GM12873 (cell line): ENCODE results near the gene TNFRSF14.

ENCODE experiments used
- CTCF ChIP-seq: IDR thresholded peaks from 2 replicates; pipeline ENCODE4 v1.5.1; 2012; ENCODE audit warnings: low read depth, mild to moderate bottlenecking, moderate library complexity, low read length, control low read depth; ENCODE audit not compliant: insufficient read depth; ENCODE audit errors: missing control alignments

TNFRSF14 gene

GRCh38 chr1:2545754-2546514 lies 10.2 kb upstream of the TNFRSF14 start:
- no peak for TF ChIP-seq CTCF

GRCh38 chr1:2546515-2547209 lies 9.5 kb upstream of the TNFRSF14 start:
- no peak for TF ChIP-seq CTCF

- no peak for TF ChIP-seq CTCF
Measured at GRCh38 chr1:2547210-2548067, 8.7 kb upstream of the TNFRSF14 start.

DNA sequence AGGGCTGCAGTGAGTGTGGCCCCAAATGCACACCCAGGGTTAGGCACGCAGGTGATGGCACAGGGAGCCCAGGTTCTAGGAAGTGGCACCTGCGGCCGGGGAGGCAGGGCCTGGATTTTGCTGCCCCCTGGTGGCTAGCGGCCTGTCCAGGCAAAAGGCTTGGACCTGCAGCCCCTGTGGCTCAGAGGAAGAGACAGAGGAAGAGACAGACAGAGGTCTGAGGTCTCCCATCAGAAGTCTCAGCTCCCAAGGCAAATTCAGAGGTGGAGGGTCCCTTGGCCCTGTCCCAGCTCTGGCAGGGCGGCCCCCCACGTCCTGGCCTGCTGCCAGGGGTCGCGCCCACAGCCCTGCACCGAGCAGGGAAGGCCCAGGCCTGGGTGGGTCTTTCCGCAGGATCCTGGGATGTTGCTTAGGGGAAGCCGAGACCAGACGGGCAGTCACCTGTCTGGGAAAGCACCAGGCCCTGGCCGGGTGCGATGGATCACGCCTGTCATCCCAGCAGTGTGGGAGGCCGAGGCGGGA lies 8.0 kb upstream of the TNFRSF14 start:
- peak; percentile 93 for TF ChIP-seq CTCF

DNA sequence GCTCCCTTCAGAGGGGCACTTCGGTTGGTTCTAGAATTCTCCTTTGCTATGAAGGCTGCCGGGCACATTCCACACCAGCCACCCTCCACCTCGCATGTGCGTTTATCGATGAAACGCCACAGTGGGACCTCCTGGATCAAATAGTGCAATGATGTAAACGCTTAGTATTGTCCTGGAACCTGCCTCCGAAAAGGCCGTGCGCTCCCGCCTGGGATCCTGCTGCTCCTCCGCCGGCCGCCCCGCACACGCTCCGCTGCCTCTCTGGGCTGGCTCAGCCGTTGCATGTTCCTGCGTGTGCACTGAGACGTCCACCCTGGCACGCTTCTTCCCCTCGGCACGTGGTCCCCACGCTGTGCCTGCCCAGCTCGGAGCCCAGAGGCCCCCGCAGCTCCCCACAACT lies 4.0 kb upstream of the TNFRSF14 start:
- TF ChIP-seq CTCF: no peak

DNA sequence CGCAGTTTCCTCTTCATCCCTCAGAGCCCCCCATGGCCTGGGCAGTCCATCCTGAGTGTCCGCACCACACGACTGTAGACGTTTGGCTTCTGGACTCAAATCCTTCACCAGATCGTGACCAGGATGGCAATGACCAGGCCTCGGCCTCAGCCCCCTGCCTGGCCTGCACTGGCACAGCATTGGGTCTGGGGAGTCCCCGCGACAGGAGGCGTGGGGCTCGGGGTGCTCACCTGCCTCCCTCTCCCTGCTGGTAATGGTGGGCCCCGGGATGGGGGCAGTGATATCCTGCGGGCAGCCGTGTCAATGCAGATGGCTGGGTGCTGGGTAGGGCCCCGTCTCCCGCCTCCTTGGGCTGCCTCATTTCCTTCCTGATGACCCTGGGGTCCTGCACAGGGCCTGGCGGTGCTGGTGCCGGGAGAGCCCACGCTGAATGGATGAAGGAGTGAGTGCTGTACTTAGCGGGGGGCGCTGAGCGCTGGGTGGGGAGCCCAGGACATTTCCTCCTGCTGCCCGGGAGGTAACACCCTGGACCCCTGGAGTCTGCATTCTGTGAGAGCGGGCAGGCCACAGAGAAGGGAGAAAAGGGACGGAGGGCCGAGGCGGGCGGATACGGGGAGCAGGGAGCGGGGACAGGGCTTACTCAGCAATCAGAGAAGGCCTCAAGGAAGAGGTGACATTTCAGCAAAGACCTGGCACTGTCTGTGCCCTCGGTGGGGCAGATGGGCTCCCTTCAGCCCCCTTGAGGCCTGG lies 2.1 kb upstream of the TNFRSF14 start:
- TF ChIP-seq CTCF: no peak
